Vagina (tissue), 2 donors: ENCODE measurements around the gene CEMIP2. TPM values are rescaled to one million over a fixed set of nuclear protein-coding genes. Genes with fewer than 3 reads are reported as not detected.

Source experiments
- DNase-seq, 2 donors: peaks; one replicate each; pipeline ENCODE4 v3.0.0-alpha.2; 2017; ENCODE audit errors: extremely low spot score in 2 of 2
- H3K27ac ChIP-seq: fragments of 200-600 bp; sonication (generic); one replicate; pipeline ENCODE4 v1.5.1; 2019
- H3K27me3 ChIP-seq: fragments of 200-600 bp; sonication (generic); one replicate; pipeline ENCODE4 v1.5.1; 2019
- H3K36me3 ChIP-seq, 2 donors: fragments of 200-600 bp; sonication (generic); one replicate each; pipeline ENCODE4 v1.5.1; 2017 to 2019
- H3K4me1 ChIP-seq: fragments of 200-600 bp; sonication (generic); one replicate; pipeline ENCODE4 v1.5.1; 2019
- H3K4me3 ChIP-seq, 2 donors: fragments of 200-600 bp; sonication (generic); 1 replicate in 1 of 2; 2 replicates in 1 of 2; pipeline ENCODE4 v1.5.1; 2016 to 2019
- H3K9me3 ChIP-seq: fragments of 200-600 bp; sonication (generic); one replicate; pipeline ENCODE4 v1.5.1; 2019
- CTCF ChIP-seq, 3 experiments: fragments of 450-650 bp in 2 of 3; fragments of 200-600 bp in 1 of 3; sonication (generic) in 1 of 3; IDR thresholded peaks; one replicate each; pipeline ENCODE4 v1.5.1; 2017 to 2019; ENCODE audit warnings: antibody characterized with exemption in 3 of 3, mild to moderate bottlenecking in 2 of 3, moderate library complexity in 2 of 3
- POLR2A ChIP-seq, 2 donors: fragments of 450-650 bp; IDR thresholded peaks; one replicate each; pipeline ENCODE4 v1.6.1; 2017; ENCODE audit warnings: antibody characterized with exemption in 2 of 2, mild to moderate bottlenecking in 2 of 2, moderate library complexity in 2 of 2
- POLR2AphosphoS5 ChIP-seq, 2 donors: sonication (generic); formaldehyde crosslinking; IDR thresholded peaks; one replicate each; pipeline ENCODE4 v1.9.0; 2017; ENCODE audit warnings: antibody characterized with exemption in 2 of 2, mild to moderate bottlenecking in 2 of 2, low read depth in 1 of 2; ENCODE audit not compliant: insufficient read depth in 1 of 2
- intact Hi-C: fragments of 100-400 bp; cut with DNase I; formaldehyde crosslinking; loops from one replicate; pipeline ENCODE4 v1.15.1; 2023
- total RNA-seq: library from RNA; depleted of rRNA; stranded (reverse); fragments of >200 nt; gene quantifications from one replicate; pipeline ENCODE4 v1.2.3, GENCODE V29; 2016

CEMIP2 gene
- total RNA-seq, 1 donor from 2014 or later = 46.7 TPM

GRCh38 chr9:71643330-71643729 lies 125.0 kb downstream of the CEMIP2 start:
- Histone ChIP-seq H3K36me3 (no peaks in the 10 kb centered on the region), H3K4me1 (peaks cover 19% of the 10 kb centered on the region), H3K27ac (no peak overlapping the region), H3K27me3 (no peaks in the 10 kb centered on the region), H3K4me3 (no peak overlapping the region), H3K9me3 (no peaks in the 10 kb centered on the region)
- intact Hi-C loops = no loop called here
- no peak for DNase-seq
- TF ChIP-seq CTCF (IDR thresholded peaks at IDR 0.05) = no peak
- TF ChIP-seq POLR2AphosphoS5 (IDR thresholded peaks at IDR 0.05; ENCODE audit: insufficient read depth in 1 of 2, low read depth in 1 of 2) = no peak
- no peak for TF ChIP-seq POLR2A (IDR thresholded peaks at IDR 0.05)

- H3K4me1 ChIP-seq = peaks cover 11% of the 10 kb centered on the region
- no peaks in the 10 kb centered on the region for H3K9me3 ChIP-seq
- no peaks in the 10 kb centered on the region for H3K27me3 ChIP-seq
- H3K27ac ChIP-seq = no peak overlapping the region
- no peaks in the 10 kb centered on the region for H3K36me3 ChIP-seq
- no peak for TF ChIP-seq POLR2AphosphoS5 (IDR thresholded peaks at IDR 0.05; ENCODE audit: insufficient read depth in 1 of 2, low read depth in 1 of 2)
- no peak for TF ChIP-seq CTCF (IDR thresholded peaks at IDR 0.05)
- no peak for TF ChIP-seq POLR2A (IDR thresholded peaks at IDR 0.05)
- no peak for DNase-seq
- H3K4me3 ChIP-seq = no peak overlapping the region
- intact Hi-C loops = no loop called here
These were observed 126.3 kb downstream of the CEMIP2 start for GRCh38 chr9:71642056-71642455.

- Histone ChIP-seq H3K36me3 (no peaks in the 10 kb centered on the region), H3K4me3 (no peak overlapping the region), H3K4me1 (no peaks in the 10 kb centered on the region), H3K9me3 (no peaks in the 10 kb centered on the region), H3K27me3 (no peaks in the 10 kb centered on the region), H3K27ac (no peak overlapping the region)
- no peak for DNase-seq
- no peak for TF ChIP-seq POLR2A (IDR thresholded peaks at IDR 0.05)
- no peak for TF ChIP-seq POLR2AphosphoS5 (IDR thresholded peaks at IDR 0.05; ENCODE audit: insufficient read depth in 1 of 2, low read depth in 1 of 2)
- no peak for TF ChIP-seq CTCF (IDR thresholded peaks at IDR 0.05)
- intact Hi-C loops = no loop called here
These were observed 129.7 kb downstream of the CEMIP2 start for GRCh38 chr9:71638627-71639026.

GRCh38 chr9:71637926-71638325 lies 130.4 kb downstream of the CEMIP2 start:
- no peaks in the 10 kb centered on the region for H3K27me3 ChIP-seq
- no peaks in the 10 kb centered on the region for H3K36me3 ChIP-seq
- H3K9me3 ChIP-seq = no peaks in the 10 kb centered on the region
- intact Hi-C loops = no loop called here
- DNase-seq = no peak
- H3K4me3 ChIP-seq = no peak overlapping the region
- no peak overlapping the region for H3K27ac ChIP-seq
- TF ChIP-seq POLR2AphosphoS5 (IDR thresholded peaks at IDR 0.05; ENCODE audit: insufficient read depth in 1 of 2, low read depth in 1 of 2) (no peak), CTCF (IDR thresholded peaks at IDR 0.05) (no peak), POLR2A (IDR thresholded peaks at IDR 0.05) (no peak)
- no peaks in the 10 kb centered on the region for H3K4me1 ChIP-seq

GRCh38 chr9:71637375-71637774 lies 130.9 kb downstream of the CEMIP2 start:
- Histone ChIP-seq H3K27me3 (no peaks in the 10 kb centered on the region), H3K4me3 (no peak overlapping the region), H3K36me3 (no peaks in the 10 kb centered on the region), H3K9me3 (no peaks in the 10 kb centered on the region), H3K27ac (no peak overlapping the region), H3K4me1 (no peaks in the 10 kb centered on the region)
- no peak for TF ChIP-seq CTCF (IDR thresholded peaks at IDR 0.05)
- TF ChIP-seq POLR2A (IDR thresholded peaks at IDR 0.05) = no peak
- TF ChIP-seq POLR2AphosphoS5 (IDR thresholded peaks at IDR 0.05; ENCODE audit: insufficient read depth in 1 of 2, low read depth in 1 of 2) = no peak
- DNase-seq = no peak
- intact Hi-C loops = no loop called here
